Smooth muscle cell (in vitro differentiated cells): ENCODE measurements around the gene PITPNM3. TPM values are rescaled to one million over a fixed set of nuclear protein-coding genes. Genes with fewer than 3 reads are reported as not detected.
A peak's percentile ranks its signal among the peaks of the same experiment; 100 is the strongest.

Experiments used
- DNase-seq: peaks from one replicate; lab custom pipeline; 2025; ENCODE audit not compliant: unreplicated experiment; lab: John Stamatoyannopoulos, UW
- H2AFZ ChIP-seq: fragments of 200-600 bp; sonication (generic); 2 replicates; pipeline ENCODE4 v1.6.0; 2016; ENCODE audit warnings: antibody characterized with exemption, low read depth, mild to moderate bottlenecking
- H3F3A ChIP-seq: fragments of 200-600 bp; sonication (generic); 2 replicates; pipeline ENCODE4 v1.6.0; 2017; ENCODE audit warnings: antibody characterized with exemption, low read depth
- H3K27ac ChIP-seq: fragments of 200-600 bp; sonication (generic); 2 replicates; pipeline ENCODE4 v1.5.1; 2016; ENCODE audit warnings: low read depth, mild to moderate bottlenecking
- H3K27me3 ChIP-seq: fragments of 200-600 bp; sonication (generic); 2 replicates; pipeline ENCODE4 v1.6.1; 2016; ENCODE audit warnings: low read depth, mild to moderate bottlenecking
- H3K36me3 ChIP-seq: fragments of 200-600 bp; sonication (generic); 2 replicates; pipeline ENCODE4 v1.5.1; 2016; ENCODE audit warnings: low read depth
- H3K4me1 ChIP-seq: fragments of 200-600 bp; sonication (generic); 2 replicates; pipeline ENCODE4 v1.5.1; 2016; ENCODE audit warnings: low read depth
- H3K4me2 ChIP-seq: fragments of 200-600 bp; sonication (generic); 2 replicates; pipeline ENCODE4 v1.6.0; 2016; ENCODE audit warnings: mild to moderate bottlenecking
- H3K4me3 ChIP-seq: fragments of 200-600 bp; sonication (generic); 2 replicates; pipeline ENCODE4 v1.5.1; 2016; ENCODE audit warnings: mild to moderate bottlenecking
- H3K79me2 ChIP-seq: fragments of 200-600 bp; sonication (generic); 2 replicates; pipeline ENCODE4 v1.6.0; 2016; ENCODE audit warnings: low read depth, mild to moderate bottlenecking
- H3K9ac ChIP-seq: fragments of 200-600 bp; sonication (generic); 2 replicates; pipeline ENCODE4 v1.6.0; 2016; ENCODE audit warnings: low read depth
- H3K9me3 ChIP-seq: fragments of 200-600 bp; sonication (generic); replicated peaks from 2 replicates; pipeline ENCODE4 v1.5.1; 2016; ENCODE audit warnings: low read depth
- H4K20me1 ChIP-seq: fragments of 200-600 bp; sonication (generic); 2 replicates; pipeline ENCODE4 v1.6.0; 2016; ENCODE audit warnings: low read depth
- WGBS: methylation state at CpG from one replicate; pipeline ENCODE4 v1.1.7; 2016; ENCODE audit warnings: low lambda C conversion rate; 5-methylcytosine and 5-hydroxymethylcytosine counted together
- polyA plus RNA-seq: library from polyadenylated mRNA; unstranded; fragments of >200 nt; fragmentation: Nextera tagmentation; extraction: Ambion mirVana; gene quantifications from 2 replicates; pipeline ENCODE4 v1.2.1, GENCODE V29; 2016
- total RNA-seq: library from RNA; depleted of rRNA; stranded (reverse); fragments of >200 nt; gene quantifications from 2 replicates; pipeline ENCODE4 v1.2.3, GENCODE V29; 2014
- TF ChIP-seq, protein P1 (sequence below): fragments of 200-600 bp; sonication (generic); IDR thresholded peaks from 2 replicates; pipeline ENCODE4 v1.5.1; 2017; ENCODE audit warnings: borderline replicate concordance, mild to moderate bottlenecking, antibody characterized with exemption; ENCODE audit not compliant: insufficient read depth, poor library complexity, severe bottlenecking

The PITPNM3 gene
- total and polyA plus RNA-seq, 2 experiments from 2014 or later: 2.4 to 2.6 TPM

DNA sequence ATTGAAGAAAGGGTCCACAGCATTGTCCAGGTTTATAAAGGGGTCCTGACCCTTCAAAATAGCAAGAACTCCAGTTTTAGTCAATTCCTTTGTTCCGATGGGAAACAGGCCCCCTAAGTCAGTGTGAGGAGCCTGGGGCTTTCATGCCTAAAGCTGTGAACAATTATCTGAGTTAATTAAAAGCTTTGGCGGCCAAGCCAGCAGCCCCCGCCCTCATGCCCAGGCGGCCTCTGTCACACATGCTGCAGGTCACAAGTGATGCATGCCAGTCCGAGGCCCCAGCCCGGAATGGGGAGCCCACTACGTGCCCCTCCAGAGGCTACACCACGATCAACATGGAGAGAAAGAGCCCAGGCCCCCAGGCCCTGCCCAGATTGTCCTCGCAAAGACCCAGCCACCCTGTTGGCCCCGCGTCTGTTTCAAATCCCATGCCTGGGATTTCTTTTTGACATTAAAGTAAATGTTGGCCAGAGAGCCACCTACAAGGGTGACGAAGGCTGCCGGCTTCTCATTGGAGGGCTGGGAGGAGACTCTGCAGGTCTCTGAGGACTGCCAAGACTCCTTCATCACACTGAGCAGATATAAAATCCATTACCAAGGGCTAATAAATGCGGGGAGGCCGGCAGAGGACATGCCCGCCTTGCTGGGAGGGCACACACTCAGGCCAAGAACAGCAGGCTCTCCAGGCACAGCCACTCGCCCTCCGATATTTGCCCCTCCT lies 14.5 kb upstream of the PITPNM3 start:
- no peak overlapping the region for H3K4me2 ChIP-seq
- H3F3A ChIP-seq: no peaks in the 10 kb centered on the region
- no peaks in the 10 kb centered on the region for H3K9me3 ChIP-seq
- H3K36me3 ChIP-seq: no peaks in the 10 kb centered on the region
- no peak for DNase-seq
- H3K9ac ChIP-seq: no peak overlapping the region
- no peaks in the 10 kb centered on the region for H3K27me3 ChIP-seq
- H4K20me1 ChIP-seq: peaks cover 7% of the 10 kb centered on the region
- TF ChIP-seq, protein P1, sequence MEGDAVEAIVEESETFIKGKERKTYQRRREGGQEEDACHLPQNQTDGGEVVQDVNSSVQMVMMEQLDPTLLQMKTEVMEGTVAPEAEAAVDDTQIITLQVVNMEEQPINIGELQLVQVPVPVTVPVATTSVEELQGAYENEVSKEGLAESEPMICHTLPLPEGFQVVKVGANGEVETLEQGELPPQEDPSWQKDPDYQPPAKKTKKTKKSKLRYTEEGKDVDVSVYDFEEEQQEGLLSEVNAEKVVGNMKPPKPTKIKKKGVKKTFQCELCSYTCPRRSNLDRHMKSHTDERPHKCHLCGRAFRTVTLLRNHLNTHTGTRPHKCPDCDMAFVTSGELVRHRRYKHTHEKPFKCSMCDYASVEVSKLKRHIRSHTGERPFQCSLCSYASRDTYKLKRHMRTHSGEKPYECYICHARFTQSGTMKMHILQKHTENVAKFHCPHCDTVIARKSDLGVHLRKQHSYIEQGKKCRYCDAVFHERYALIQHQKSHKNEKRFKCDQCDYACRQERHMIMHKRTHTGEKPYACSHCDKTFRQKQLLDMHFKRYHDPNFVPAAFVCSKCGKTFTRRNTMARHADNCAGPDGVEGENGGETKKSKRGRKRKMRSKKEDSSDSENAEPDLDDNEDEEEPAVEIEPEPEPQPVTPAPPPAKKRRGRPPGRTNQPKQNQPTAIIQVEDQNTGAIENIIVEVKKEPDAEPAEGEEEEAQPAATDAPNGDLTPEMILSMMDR: no peak
- WGBS: 92% methylated on average over 18 of the region's 18 CpGs
- no peak overlapping the region for H3K4me3 ChIP-seq
- H3K27ac ChIP-seq: no peak overlapping the region
- H2AFZ ChIP-seq: no peak overlapping the region
- H3K79me2 ChIP-seq: no peaks in the 10 kb centered on the region
- H3K4me1 ChIP-seq: peaks cover 33% of the 10 kb centered on the region

DNA sequence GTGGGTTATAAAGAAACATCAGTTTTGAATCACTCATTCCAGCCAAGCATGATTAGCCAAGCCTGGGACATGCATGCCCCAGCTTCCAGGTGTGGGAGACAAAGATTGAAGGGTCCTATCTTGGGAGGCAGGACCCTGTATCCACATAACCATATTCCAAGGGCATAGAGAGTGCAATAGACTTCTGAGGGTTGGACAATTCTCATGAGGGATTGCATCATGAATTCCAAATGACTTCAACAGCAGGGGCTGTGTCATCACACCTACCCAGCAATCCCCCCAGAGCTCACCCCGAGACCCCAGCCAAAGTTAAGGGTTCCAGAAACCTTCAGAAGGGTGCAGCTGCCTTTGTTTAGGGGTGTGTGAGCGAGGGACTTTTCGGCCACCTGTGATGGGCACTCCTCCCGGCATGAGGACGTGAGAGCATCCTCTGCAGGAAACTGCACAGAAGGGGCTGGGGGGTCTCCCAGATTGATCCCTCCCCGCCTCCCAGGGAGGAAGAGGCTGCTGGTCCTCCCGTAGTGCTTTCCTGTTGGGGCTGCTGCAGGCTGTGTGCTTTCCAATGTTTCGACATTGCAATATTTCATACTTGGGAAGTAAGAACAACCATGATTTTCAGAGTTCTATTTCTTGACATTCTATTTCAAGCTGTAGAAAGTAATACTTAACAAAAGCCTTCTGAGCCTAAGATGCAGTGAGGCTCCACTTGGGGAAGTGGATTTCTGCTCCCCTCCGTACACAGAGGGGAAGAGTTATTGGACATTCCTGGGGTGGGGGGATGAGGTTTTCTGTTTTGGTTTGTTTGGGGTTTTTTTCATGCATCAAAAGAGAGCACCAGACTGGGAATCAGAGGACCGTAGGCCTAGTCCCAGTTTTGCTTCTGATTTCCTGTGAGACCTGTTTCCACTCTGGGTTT lies 13.3 kb upstream of the PITPNM3 start:
- Histone ChIP-seq H3K4me3 (no peak overlapping the region), H3K27ac (no peak overlapping the region), H2AFZ (no peak overlapping the region), H3K36me3 (no peaks in the 10 kb centered on the region), H3F3A (no peaks in the 10 kb centered on the region), H3K9me3 (no peaks in the 10 kb centered on the region), H3K4me2 (no peak overlapping the region), H3K79me2 (no peaks in the 10 kb centered on the region), H3K4me1 (peaks cover 21% of the 10 kb centered on the region), H3K9ac (no peak overlapping the region), H4K20me1 (peaks cover 5% of the 10 kb centered on the region), H3K27me3 (no peaks in the 10 kb centered on the region)
- TF ChIP-seq, protein P1: no peak
- no peak for DNase-seq
- WGBS: 86% methylated on average over 10 of the region's 10 CpGs

DNA sequence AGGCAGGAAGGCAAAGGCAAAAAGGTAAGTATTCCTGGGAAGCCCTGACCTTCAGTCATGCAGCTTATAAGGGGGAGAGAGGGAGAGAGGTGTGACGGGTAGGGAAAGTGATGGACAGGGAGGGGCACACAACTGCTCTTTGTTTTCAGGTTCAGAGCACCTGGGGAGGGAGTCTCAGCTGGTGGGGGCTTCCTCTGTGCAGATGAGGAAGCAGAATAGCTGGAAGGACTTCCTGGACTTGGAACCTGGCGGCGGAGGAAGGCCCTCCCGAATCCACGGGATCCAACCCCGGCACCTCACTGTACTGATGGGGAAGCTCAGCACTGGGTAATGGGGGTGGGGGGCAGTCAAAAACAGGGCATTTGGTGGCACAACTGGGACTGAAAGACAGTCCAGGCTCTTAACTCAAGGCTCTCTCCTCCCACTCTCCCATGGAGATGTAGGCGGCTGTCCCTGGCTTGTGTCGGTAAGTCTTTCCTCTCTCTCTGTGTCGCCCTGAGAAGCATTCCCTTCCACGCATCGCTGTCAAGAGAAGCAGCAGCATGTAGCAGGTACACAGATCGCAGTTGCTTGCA lies 11.9 kb upstream of the PITPNM3 start:
- Histone ChIP-seq H3K79me2 (no peaks in the 10 kb centered on the region), H3K9ac (no peak overlapping the region), H3K4me1 (peaks cover 21% of the 10 kb centered on the region), H3K36me3 (no peaks in the 10 kb centered on the region), H3K4me3 (no peak overlapping the region), H3F3A (no peaks in the 10 kb centered on the region), H3K27me3 (no peaks in the 10 kb centered on the region), H3K27ac (peak overlapping the region; percentile 34), H3K4me2 (peak overlapping the region; percentile 50), H4K20me1 (no peaks in the 10 kb centered on the region), H2AFZ (no peak overlapping the region), H3K9me3 (no peaks in the 10 kb centered on the region)
- 87% methylated on average over 12 of the region's 12 CpGs for WGBS
- TF ChIP-seq, protein P1: no peak
- DNase-seq: no peak
